Measurements from ENCODE around the gene IHH. TPM values are rescaled to one million over a fixed set of nuclear protein-coding genes. Genes with fewer than 3 reads are reported as not detected.

Gene IHH
- total RNA-seq, 4 donors from 2014 or later: not detected

GRCh38 chr2:219104107-219105035 is 43.6 kb upstream of the IHH start:
- Histone ChIP-seq H3K36me3 (no peaks in the 10 kb centered on the region), H3K9me3 (no peaks in the 10 kb centered on the region), H3K27me3 (no peaks in the 10 kb centered on the region), H3K4me1 (peaks cover 0 to 13% (median 6%) of the 10 kb centered on the region in 4 donors), H3K27ac (replicated peaks in 1 of 4) (no peak overlapping the region), H3K4me3 (no peak overlapping the region)
- intact Hi-C loops (cut with DNase I): no loop called here
- no peak for DNase-seq (ENCODE audit: extremely low spot score)
- TF ChIP-seq EP300 (IDR thresholded peaks at IDR 0.05) (no peak), CTCF (IDR thresholded peaks at IDR 0.05) (peak in 1 of 3 experiments; percentile 59), POLR2A (IDR thresholded peaks at IDR 0.05; ENCODE audit: low read depth) (no peak), POLR2AphosphoS5 (IDR thresholded peaks at IDR 0.05) (no peak)
- WGBS: 73% methylated on average over 4 of the region's 4 CpGs

- intact Hi-C loops (cut with DNase I): no loop called here
- Histone ChIP-seq H3K27me3 (no peaks in the 10 kb centered on the region), H3K4me1 (no peaks in the 10 kb centered on the region), H3K4me3 (no peak overlapping the region), H3K9me3 (no peaks in the 10 kb centered on the region), H3K27ac (replicated peaks in 1 of 4) (no peak overlapping the region), H3K36me3 (no peaks in the 10 kb centered on the region)
- WGBS: 92% methylated on average over 1 of the region's 1 CpG
- TF ChIP-seq CTCF (IDR thresholded peaks at IDR 0.05): no peak
- TF ChIP-seq POLR2AphosphoS5 (IDR thresholded peaks at IDR 0.05): no peak
- no peak for TF ChIP-seq POLR2A (IDR thresholded peaks at IDR 0.05; ENCODE audit: low read depth)
- TF ChIP-seq EP300 (IDR thresholded peaks at IDR 0.05): no peak
- no peak for DNase-seq (ENCODE audit: extremely low spot score)
These were observed 38.6 kb upstream of the IHH start for GRCh38 chr2:219099329-219099728.

- intact Hi-C loops (cut with DNase I): no loop called here
- no peak overlapping the region for H3K4me3 ChIP-seq
- 71% methylated on average over 1 of the region's 1 CpG for WGBS
These were observed 34.8 kb upstream of the IHH start for GRCh38 chr2:219095406-219095935.

GRCh38 chr2:219094171-219094570 is 33.5 kb upstream of the IHH start:
- Histone ChIP-seq H3K36me3 (no peaks in the 10 kb centered on the region), H3K4me1 (no peaks in the 10 kb centered on the region), H3K9me3 (no peaks in the 10 kb centered on the region), H3K27me3 (no peaks in the 10 kb centered on the region), H3K4me3 (no peak overlapping the region), H3K27ac (replicated peaks in 1 of 4) (no peak overlapping the region)
- TF ChIP-seq POLR2AphosphoS5 (IDR thresholded peaks at IDR 0.05) (no peak), CTCF (IDR thresholded peaks at IDR 0.05) (no peak), POLR2A (IDR thresholded peaks at IDR 0.05; ENCODE audit: low read depth) (no peak), EP300 (IDR thresholded peaks at IDR 0.05) (no peak)
- 72% methylated on average over 3 of the region's 3 CpGs for WGBS
- intact Hi-C loops (cut with DNase I): no loop called here
- no peak for DNase-seq (ENCODE audit: extremely low spot score)

More at GRCh38 chr2:219095406-219095935, 34.8 kb upstream of the IHH start:
- Histone ChIP-seq H3K27me3 (no peaks in the 10 kb centered on the region), H3K4me1 (no peaks in the 10 kb centered on the region), H3K36me3 (no peaks in the 10 kb centered on the region), H3K9me3 (no peaks in the 10 kb centered on the region), H3K27ac (replicated peaks in 1 of 4) (no peak overlapping the region)
- no peak for TF ChIP-seq POLR2AphosphoS5 (IDR thresholded peaks at IDR 0.05)
- TF ChIP-seq EP300 (IDR thresholded peaks at IDR 0.05): no peak
- TF ChIP-seq POLR2A (IDR thresholded peaks at IDR 0.05; ENCODE audit: low read depth): no peak
- no peak for DNase-seq (ENCODE audit: extremely low spot score)

Data from esophagus muscularis mucosa (tissue), 4 donors.